K562 (cell line): Measurements from ENCODE around the gene CYCS. TPM values are rescaled to one million over a fixed set of nuclear protein-coding genes. Genes with fewer than 3 reads are reported as not detected.

Experiments
- ATAC-seq: fragments of 200-7000 bp; cut with Tn5 transposase; 3 replicates; pipeline ENCODE4 v1.9.1; 2020; ENCODE audit warnings: moderate library complexity
- BruUV-seq: library from RNA; stranded (reverse); fragments of 400-500 nt; replicated peaks from 2 replicates; lab custom pipeline; 2021; lab: Mats Ljungman, UMichigan
- CTCF ChIA-PET: fragments of 300-600 bp; formaldehyde crosslinking; extraction: SDS; loops from one replicate; lab custom pipeline; 2021; ENCODE audit warnings: low intra/inter-chr PET ratio; lab: Yijun Ruan, JAX
- POLR2A ChIA-PET: fragments of 300-600, 350-650 bp; sonication (Branson Sonifier 250); formaldehyde crosslinking; extraction: SDS; loops from one replicate; lab custom pipeline; 2021; ENCODE audit warnings: antibody characterized with exemption, inconsistent platforms; lab: Yijun Ruan, JAX
- DNase-seq, 4 experiments: peaks; one replicate each; pipeline versions ENCODE4 v3.0.0 to v3.0.0-alpha.2; 2011 to 2018; ENCODE audit warnings: low spot score in 3 of 4, mixed read lengths in 3 of 4; ENCODE audit errors: extremely low read depth in 1 of 4
- FAIRE-seq: peaks from 2 replicates; lab custom pipeline; 2011; peaks lifted over from hg19 to GRCh38; lab: Jason Lieb, UNC
- H2AFZ ChIP-seq: 2 replicates; pipeline ENCODE4 v1.6.0; 2011; ENCODE audit warnings: low read depth, low read length, control low read depth, inconsistent platforms
- H3K27ac ChIP-seq: fragments of 200-600 bp; 3 replicates; pipeline ENCODE4 v1.8.0; 2011; ENCODE audit warnings: low read depth, mild to moderate bottlenecking, control low read depth, inconsistent platforms, low read length, moderate library complexity, mixed read lengths; ENCODE audit errors: extremely low read depth
- H3K27me3 ChIP-seq, 2 experiments: fragments of 300-600 bp in 1 of 2; 2 replicates in 1 of 2; 3 replicates in 1 of 2; pipeline versions ENCODE4 v1.6.0 to v1.8.0; 2011; ENCODE audit warnings: inconsistent platforms in 2 of 2, low read length in 2 of 2, mild to moderate bottlenecking in 1 of 2, mixed read lengths in 1 of 2, moderate library complexity in 1 of 2; ENCODE audit not compliant: control insufficient read depth in 2 of 2, insufficient read depth in 2 of 2
- H3K36me3 ChIP-seq: fragments of 300-600 bp; 3 replicates; pipeline ENCODE4 v1.8.0; 2011; ENCODE audit warnings: mild to moderate bottlenecking, low read length, inconsistent platforms; ENCODE audit not compliant: control insufficient read depth, insufficient read depth
- H3K4me1 ChIP-seq, 2 experiments: fragments of 200-600 bp in 1 of 2; replicated peaks in 1 of 2; 2 replicates in 1 of 2; 3 replicates in 1 of 2; pipeline versions ENCODE4 v1.5.1 to v1.8.0; 2011; ENCODE audit warnings: inconsistent platforms in 2 of 2, low read length in 2 of 2, mild to moderate bottlenecking in 1 of 2, mixed read lengths in 1 of 2, moderate library complexity in 1 of 2; ENCODE audit not compliant: control insufficient read depth in 2 of 2, insufficient read depth in 2 of 2
- H3K4me2 ChIP-seq: 2 replicates; pipeline ENCODE4 v1.6.1; 2011; ENCODE audit warnings: low read length, control low read depth, inconsistent platforms, mixed read lengths; ENCODE audit not compliant: insufficient read depth
- H3K4me3 ChIP-seq: fragments of 200-600 bp; sonication (generic), shearing (Covaris generic); 2 replicates; pipeline ENCODE4 v1.5.1; 2016; ENCODE audit warnings: control low read depth, inconsistent platforms
- H3K79me2 ChIP-seq: fragments of 200-600 bp; 3 replicates; pipeline ENCODE4 v1.8.0; 2011; ENCODE audit warnings: low read length, inconsistent platforms; ENCODE audit not compliant: control insufficient read depth, insufficient read depth
- H3K9ac ChIP-seq, 2 experiments: 2 replicates each; pipeline versions ENCODE4 v1.6.0 to v1.6.1; 2011; ENCODE audit warnings: low read depth in 2 of 2, low read length in 2 of 2, control low read depth in 1 of 2, inconsistent platforms in 1 of 2, mild to moderate bottlenecking in 1 of 2, mixed read lengths in 1 of 2; ENCODE audit not compliant: insufficient read depth in 1 of 2
- H3K9me1 ChIP-seq: one replicate; pipeline ENCODE4 v1.6.0; 2011; ENCODE audit warnings: inconsistent platforms, mild to moderate bottlenecking, low read length, moderate library complexity; ENCODE audit not compliant: control insufficient read depth, insufficient read depth
- H3K9me3 ChIP-seq: replicated peaks from 2 replicates; pipeline ENCODE4 v1.5.1; 2011; ENCODE audit warnings: low read depth, low read length, inconsistent platforms; ENCODE audit not compliant: control insufficient read depth, insufficient read depth
- H4K20me1 ChIP-seq: replicated peaks from 2 replicates; pipeline ENCODE4 v1.6.1; 2011; ENCODE audit warnings: low read length, inconsistent platforms, mixed read lengths; ENCODE audit not compliant: control insufficient read depth, insufficient read depth
- CEBPB ChIP-seq: fragments of 450-650 bp; IDR thresholded peaks from 2 replicates; pipeline ENCODE4 v1.6.1; 2016; ENCODE audit warnings: missing genetic modification characterization, missing compliant biosample characterization
- CEBPG ChIP-seq, 3 experiments: fragments of 200-800 bp in 1 of 3; sonication (Bioruptor generic) in 1 of 3; sonication (generic) in 1 of 3; formaldehyde crosslinking in 1 of 3; IDR thresholded peaks in 2 of 3; conservative IDR thresholded peaks in 1 of 3; 2 replicates each; pipeline versions ENCODE4 v1.6.1 to v1.8.0; 2016 to 2022; ENCODE audit warnings: missing compliant biosample characterization in 2 of 3, missing genetic modification characterization in 2 of 3, mild to moderate bottlenecking in 1 of 3, missing genetic modification reagents in 1 of 3
- FOXK2 ChIP-seq, 2 experiments: fragments of 450-650 bp; IDR thresholded peaks in 1 of 2; conservative IDR thresholded peaks in 1 of 2; 2 replicates each; pipeline ENCODE4 v1.6.1; 2016; ENCODE audit warnings: low read depth in 2 of 2, mild to moderate bottlenecking in 1 of 2
- L3MBTL2 ChIP-seq: fragments of 450-650 bp; IDR thresholded peaks from 2 replicates; pipeline ENCODE4 v1.6.1; 2016; ENCODE audit warnings: mild to moderate bottlenecking, moderate library complexity
- SMC3 ChIP-seq: conservative IDR thresholded peaks from 2 replicates; pipeline ENCODE4 v1.6.1; 2011; ENCODE audit warnings: low read depth, low read length, improper control_type of control experiment; ENCODE audit not compliant: insufficient read depth
- ZNF174 ChIP-seq: fragments of 250-450 bp; sonication (Bioruptor Pico); IDR thresholded peaks from 2 replicates; pipeline ENCODE4 v1.4.0; 2020; ENCODE audit warnings: mild to moderate bottlenecking
- ZNF699 ChIP-seq: fragments of 250-450 bp; sonication (Bioruptor Pico); IDR thresholded peaks from 2 replicates; pipeline ENCODE4 v1.8.0; 2021; ENCODE audit warnings: mild to moderate bottlenecking, moderate library complexity; ENCODE audit not compliant: insufficient replicate concordance
- WGBS: fragments of 100-300 bp; shearing (Covaris generic); methylation state at CpG from one replicate; pipeline ENCODE4 v1.1.6; 2016; ENCODE audit warnings: low coverage, mixed read lengths; ENCODE audit not compliant: insufficient coverage; ENCODE audit errors: missing lambda C conversion rate; 5-methylcytosine and 5-hydroxymethylcytosine counted together
- in situ Hi-C: fragments of 300-500 bp; cut with MboI; formaldehyde crosslinking; loops from 4 replicates; pipeline ENCODE4 v1.15.0; 2018; ENCODE audit warnings: inconsistent platforms, mixed read lengths
- intact Hi-C: fragments of 100-400 bp; cut with micrococcal nuclease; formaldehyde crosslinking; loops from 2 replicates; pipeline ENCODE4 v1.14.2; 2022
- polyA plus RNA-seq, 8 experiments: library from polyadenylated mRNA; depleted of rRNA in 4 of 8; stranded (reverse) in 5 of 8; unstranded in 3 of 8; fragments of >200 nt; fragmentation: Nextera tagmentation in 2 of 8; fragmentation: Illumina TruSeq in 1 of 8; extraction: Ambion mirVana in 2 of 8; extraction: Trizol in 1 of 8; gene quantifications; 2 replicates each; pipeline versions ENCODE4 v1.2.1 to v1.2.3, GENCODE V29; 2011 to 2014; ENCODE audit warnings: inconsistent platforms in 1 of 8, missing spikeins in 1 of 8
- total RNA-seq, 7 experiments: library from RNA; depleted of rRNA in 6 of 7; stranded (reverse); fragments of >200 nt in 6 of 7; fragmentation: Illumina TruSeq in 2 of 7; extraction: Trizol in 2 of 7; gene quantifications; 2 replicates each; pipeline versions ENCODE4 v1.2.1 to v1.2.3, GENCODE V29; 2011 to 2021; ENCODE audit warnings: low replicate concordance in 1 of 7
- TF ChIP-seq, protein P1 (sequence below): fragments of 250-450 bp; sonication (Bioruptor Pico); IDR thresholded peaks from 2 replicates; pipeline ENCODE4 v1.8.0; 2021; ENCODE audit warnings: borderline replicate concordance, mild to moderate bottlenecking, moderate library complexity; ENCODE audit not compliant: poor library complexity, severe bottlenecking

Gene CYCS
- total and polyA plus RNA-seq, 9 of the 15 experiments (the other 6 are each of a cell fraction or from before 2014, with no cell fraction given): 206 to 1,425 (median 438) TPM

DNA sequence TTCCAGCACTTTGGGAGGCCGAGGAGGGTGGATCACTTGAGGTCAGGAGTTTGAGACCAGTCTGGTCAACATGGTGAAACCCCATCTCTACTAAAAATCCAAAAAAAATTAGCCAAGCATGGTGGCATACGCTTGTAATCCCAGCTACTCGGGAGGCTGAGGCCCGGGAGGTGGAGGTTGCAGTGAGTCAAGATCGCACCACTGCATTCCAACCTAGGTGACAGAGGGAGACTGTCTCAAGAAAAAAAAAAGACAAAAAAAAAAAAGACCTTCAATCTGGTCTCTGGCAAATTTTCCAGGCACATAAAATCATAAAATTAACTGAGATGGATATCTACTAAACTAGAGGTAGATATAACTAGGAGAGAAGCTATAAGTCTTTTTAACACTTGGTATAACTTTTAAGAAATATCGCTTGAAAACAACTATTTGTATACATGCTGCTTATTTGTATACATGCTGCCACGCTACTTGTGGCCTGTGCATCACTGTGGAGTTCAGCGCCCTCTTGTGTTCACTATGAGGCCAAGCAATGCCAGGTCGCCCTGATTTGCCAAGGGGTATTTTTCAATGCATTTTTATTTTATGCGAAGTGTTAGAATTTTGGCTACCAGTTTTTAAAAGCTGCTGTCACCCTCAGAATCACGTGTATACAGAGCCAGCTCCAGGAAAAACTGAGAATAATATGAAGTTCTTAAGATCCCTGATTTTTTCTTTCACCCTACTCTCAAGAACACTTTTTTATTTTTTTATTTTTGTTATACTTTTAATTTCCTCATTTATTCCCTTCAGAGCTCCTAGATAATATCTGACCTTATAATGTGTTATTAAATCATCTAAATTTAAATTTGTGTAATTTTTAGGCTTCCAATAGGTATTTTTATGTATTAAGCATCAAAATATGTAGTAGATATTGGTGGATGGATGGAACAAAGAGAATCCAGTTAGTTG, 26.7 kb downstream of the CYCS start (continued):
- TF ChIP-seq, protein P1, sequence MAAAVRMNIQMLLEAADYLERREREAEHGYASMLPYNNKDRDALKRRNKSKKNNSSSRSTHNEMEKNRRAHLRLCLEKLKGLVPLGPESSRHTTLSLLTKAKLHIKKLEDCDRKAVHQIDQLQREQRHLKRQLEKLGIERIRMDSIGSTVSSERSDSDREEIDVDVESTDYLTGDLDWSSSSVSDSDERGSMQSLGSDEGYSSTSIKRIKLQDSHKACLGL (CRISPR knock-in tag): no peak
- TF ChIP-seq L3MBTL2: 0 out of 2 replicates have a peak, but pooled peaks have one; percentile 12
- TF ChIP-seq SMC3: peak; percentile 68
- TF ChIP-seq FOXK2 (conservative IDR thresholded peaks at IDR 0.05 in 1 of 2, IDR thresholded peaks at IDR 0.05 in 1 of 2; ENCODE audit: low read depth in 2 of 2): peak; percentile 81 to 82

GRCh38 chr7:25095516-25096345, 29.3 kb downstream of the CYCS start:
- intact Hi-C loops (loop anchor here (5.0 to 10.0 kb wide), 3 partner anchors 67 to 501 kb away; no protein-coding TSS in a partner anchor), in situ Hi-C loops (loop anchor here (10.0 to 25.0 kb wide), 3 partner anchors 371 to 1533 kb away; no protein-coding TSS in a partner anchor)
- no peak overlapping the region for H3K9ac ChIP-seq
- FAIRE-seq (no peak), ATAC-seq (no peak), DNase-seq (no peak)
- H3K79me2 ChIP-seq: no peaks in the 10 kb centered on the region
- ChIA-PET POLR2A (interaction anchor here (0.6 to 1.2 kb wide), 3 partner anchors 16 to 1531 kb away, joined by 3 to 4 read pairs (median 3); no protein-coding TSS in a partner anchor), CTCF (interaction anchor here (0.6 to 5.2 kb wide), 2 partner anchors 283 to 1584 kb away, joined by 4 to 55 read pairs; no protein-coding TSS in a partner anchor)
- no peaks in the 10 kb centered on the region for H3K27me3 ChIP-seq
- H3K36me3 ChIP-seq: no peaks in the 10 kb centered on the region
- H4K20me1 ChIP-seq: no peaks in the 10 kb centered on the region
- TF ChIP-seq CEBPG (CRISPR knock-in tag; IDR thresholded peaks at IDR 0.05) (no peak), CEBPG (tag; conservative IDR thresholded peaks at IDR 0.05 in 1 of 2, IDR thresholded peaks at IDR 0.05 in 1 of 2) (0 out of 4 replicates have a peak, but pooled peaks of 1 of the 2 experiments have one; percentile 20), ZNF174 (CRISPR knock-in tag) (no peak), CEBPB (tag) (no peak), ZNF699 (no peak)
- 3% methylated on average over 5 of the region's 5 CpGs for WGBS
- H3K4me1 ChIP-seq: peaks cover 2 to 3% of the 10 kb centered on the region in 2 experiments; a peak in 3 of 5 replicates
- no TSS peak for BruUV-seq
- H2AFZ ChIP-seq: no peak overlapping the region
- H3K9me3 ChIP-seq: no peaks in the 10 kb centered on the region
- H3K9me1 ChIP-seq: peaks cover 2% of the 10 kb centered on the region
- H3K4me3 ChIP-seq: no peak overlapping the region
- H3K4me2 ChIP-seq: no peak overlapping the region
- no peak overlapping the region for H3K27ac ChIP-seq
